Ascending aorta (tissue), 2 donors: ENCODE data around the gene ADCY9. TPM values are rescaled to one million over a fixed set of nuclear protein-coding genes. Genes with fewer than 3 reads are reported as not detected.
"Not testable (repeated sequence)": the region's sequence is repeated elsewhere in the genome, so short reads cannot be mapped to it uniquely, and the experiment has no call there.

ENCODE experiments used
- DNase-seq, 2 donors: peaks; one replicate each; pipeline ENCODE4 v3.0.0-alpha.2; 2019; ENCODE audit warnings: low spot score in 2 of 2
- H3K27ac ChIP-seq, 2 donors: fragments of 200-600 bp; sonication (generic); one replicate each; pipeline ENCODE4 v1.5.1; 2016 to 2017; ENCODE audit warnings: mild to moderate bottlenecking in 1 of 2
- H3K27me3 ChIP-seq: fragments of 200-600 bp; sonication (generic); one replicate; pipeline ENCODE4 v1.5.1; 2017
- H3K36me3 ChIP-seq, 2 donors: fragments of 200-600 bp; sonication (generic); one replicate each; pipeline ENCODE4 v1.5.1; 2016
- H3K4me1 ChIP-seq, 2 donors: fragments of 200-600 bp; sonication (generic); one replicate each; pipeline ENCODE4 v1.5.1; 2016 to 2017; ENCODE audit warnings: mild to moderate bottlenecking in 1 of 2
- H3K4me3 ChIP-seq, 2 donors: fragments of 200-600 bp; sonication (generic); one replicate each; pipeline ENCODE4 v1.5.1; 2016 to 2017; ENCODE audit warnings: mild to moderate bottlenecking in 1 of 2
- H3K9me3 ChIP-seq, 2 donors: fragments of 200-600 bp; sonication (generic); one replicate each; pipeline ENCODE4 v1.5.1; 2016
- CTCF ChIP-seq, 3 experiments: fragments of 200-600 bp in 2 of 3; fragments of 450-650 bp in 1 of 3; sonication (generic) in 2 of 3; IDR thresholded peaks; one replicate each; pipeline ENCODE4 v1.5.1; 2016 to 2019; ENCODE audit warnings: antibody characterized with exemption in 3 of 3, mild to moderate bottlenecking in 1 of 3, moderate library complexity in 1 of 3
- intact Hi-C: fragments of 100-400 bp; cut with DNase I; formaldehyde crosslinking; loops from one replicate; pipeline ENCODE4 v1.15.1; 2023
- total RNA-seq: library from RNA; depleted of rRNA; stranded (reverse); fragments of >200 nt; gene quantifications from one replicate; pipeline ENCODE4 v1.1.0, GENCODE V29; 2016

The ADCY9 gene
- total RNA-seq, 1 donor from 2014 or later: 49.7 TPM

DNA sequence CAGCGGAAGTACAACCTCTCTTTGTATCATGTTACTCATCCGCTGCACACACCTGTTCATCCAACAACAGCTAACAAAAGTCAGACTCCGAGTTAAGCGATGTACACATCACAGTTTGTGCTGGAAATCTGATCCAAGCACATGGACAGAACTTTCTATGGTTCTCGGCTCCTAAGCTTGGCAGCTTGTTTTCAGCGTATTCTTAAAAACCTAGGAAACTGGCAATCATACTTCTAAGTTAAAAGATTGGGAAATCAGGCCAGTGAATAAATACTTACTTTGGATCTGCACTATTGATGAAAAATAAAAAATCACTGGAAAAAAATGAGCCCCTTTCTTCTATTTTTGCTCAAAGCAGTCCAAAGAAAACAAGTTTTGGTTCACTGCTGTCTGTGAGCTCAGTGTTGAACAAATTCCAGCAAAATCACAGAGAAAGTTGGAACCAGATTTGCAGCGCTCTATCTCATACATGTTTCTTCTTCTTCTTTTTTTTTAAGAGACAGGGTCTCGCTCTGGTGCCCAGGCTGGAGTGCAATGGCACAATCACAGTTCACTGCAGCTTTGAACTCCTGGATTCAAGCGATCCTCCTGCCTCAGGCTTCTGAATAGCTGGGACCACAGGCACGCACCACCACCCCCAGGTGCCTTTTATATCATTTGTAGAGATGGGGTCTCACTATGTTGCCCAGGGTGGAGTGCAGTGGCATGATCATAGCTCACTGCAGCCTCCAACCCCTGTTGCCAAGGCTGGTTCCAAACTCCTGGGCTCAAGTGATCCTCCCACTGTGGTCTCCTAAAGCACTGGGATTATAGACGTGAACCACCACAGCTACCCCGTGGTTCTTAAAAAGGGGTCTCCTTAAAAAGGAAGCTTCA, 164.1 kb downstream of the ADCY9 start:
- Histone ChIP-seq H3K4me1 (peaks cover 0 to 22% of the 10 kb centered on the region in 2 donors), H3K36me3 (no peaks in the 10 kb centered on the region), H3K27ac (peak overlapping the region; percentile 91 to 98), H3K4me3 (peak overlapping the region in 1 of 2 donors; percentile 54), H3K27me3 (no peaks in the 10 kb centered on the region), H3K9me3 (no peaks in the 10 kb centered on the region)
- intact Hi-C loops: loop anchor here (5.0 kb wide), 5 partner anchors 60 to 930 kb away; partner anchors contain the start of genes HCFC1R1, THOC6 and TNFRSF12A
- no peak for TF ChIP-seq CTCF (IDR thresholded peaks at IDR 0.05)
- peak in 1 of 2 donors; percentile 75 for DNase-seq

DNA sequence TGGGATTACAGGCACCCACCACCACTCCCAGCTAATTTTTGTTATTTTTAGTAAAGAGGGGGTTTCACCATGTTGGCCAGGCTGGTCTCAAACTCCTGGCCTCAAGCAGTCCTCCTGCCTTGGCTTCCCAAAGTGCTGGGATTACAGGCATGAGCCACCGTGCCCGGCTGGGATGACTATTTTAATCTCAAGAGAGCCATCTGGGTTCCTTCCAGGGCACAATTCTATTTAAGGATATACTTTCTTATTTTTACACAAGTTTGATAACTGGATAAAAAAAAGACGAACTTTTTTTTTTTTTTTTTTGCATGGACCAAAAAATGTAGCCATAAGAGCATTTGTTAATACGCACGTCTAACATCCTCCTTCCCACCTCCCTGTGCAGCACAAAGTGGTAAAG, 164.9 kb downstream of the ADCY9 start:
- H3K4me3 ChIP-seq: peak overlapping the region in 1 of 2 donors; percentile 54
- peak in 1 of 2 donors; percentile 87 for DNase-seq
- intact Hi-C loops: loop anchor here (5.0 kb wide), 5 partner anchors 61 to 929 kb away; partner anchors contain the start of genes HCFC1R1, THOC6 and TNFRSF12A

GRCh38 chr16:3950343-3951193, 165.7 kb downstream of the ADCY9 start:
- no peaks in the 10 kb centered on the region for H3K9me3 ChIP-seq
- H3K4me1 ChIP-seq: peaks cover 0 to 25% of the 10 kb centered on the region in 2 donors
- DNase-seq: peak; percentile 73 to 95
- peak overlapping the region; percentile 31 to 54 for H3K4me3 ChIP-seq
- intact Hi-C loops: loop anchor here (5.0 kb wide), 5 partner anchors 62 to 928 kb away; partner anchors contain the start of genes HCFC1R1, THOC6 and TNFRSF12A
- TF ChIP-seq CTCF (IDR thresholded peaks at IDR 0.05): no peak
- peak overlapping the region; percentile 91 to 98 for H3K27ac ChIP-seq
- H3K27me3 ChIP-seq: no peaks in the 10 kb centered on the region
- no peaks in the 10 kb centered on the region for H3K36me3 ChIP-seq

More for the DNA sequence above, 164.9 kb downstream of the ADCY9 start:
- Histone ChIP-seq H3K4me1 (peaks cover 0 to 22% of the 10 kb centered on the region in 2 donors), H3K27ac (peak overlapping the region; percentile 91 to 98)
- not testable (repeated sequence) for H3K27me3 ChIP-seq, H3K36me3 ChIP-seq, H3K9me3 ChIP-seq

DNA sequence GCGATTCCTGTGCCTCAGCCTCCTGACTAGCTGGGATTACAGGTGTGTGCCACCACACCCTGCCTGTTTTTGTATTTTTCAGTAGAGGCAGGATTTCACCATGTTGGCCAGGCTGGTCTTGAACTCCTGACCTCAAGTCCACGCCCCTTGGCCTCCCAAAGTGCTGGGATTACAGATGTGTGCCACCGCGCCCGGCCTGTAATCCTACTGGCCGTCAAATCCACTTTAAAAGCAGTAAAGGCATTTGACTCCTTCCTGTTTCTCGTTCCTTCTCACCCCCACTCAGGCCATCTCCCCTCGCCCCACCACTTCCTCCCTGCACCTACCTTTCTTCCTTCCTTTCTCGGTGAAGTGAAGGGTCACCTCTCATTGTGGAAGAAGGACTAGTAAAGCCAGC, 166.3 kb downstream of the ADCY9 start:
- Histone ChIP-seq H3K27me3 (no peaks in the 10 kb centered on the region), H3K36me3 (no peaks in the 10 kb centered on the region), H3K4me1 (peaks cover 0 to 25% of the 10 kb centered on the region in 2 donors), H3K4me3 (peak overlapping the region; percentile 31 to 54), H3K9me3 (no peaks in the 10 kb centered on the region), H3K27ac (peak overlapping the region; percentile 91 to 98)
- no peak for DNase-seq
- intact Hi-C loops: loop anchor here (5.0 to 10.0 kb wide), 7 partner anchors 62 to 928 kb away; partner anchors contain the start of genes CREBBP, HCFC1R1, THOC6 and TNFRSF12A
- TF ChIP-seq CTCF (IDR thresholded peaks at IDR 0.05): no peak

GRCh38 chr16:3949287-3949686, 167.0 kb downstream of the ADCY9 start:
- intact Hi-C loops: loop anchor here (5.0 to 10.0 kb wide), 2 partner anchors 67 to 376 kb away; partner anchors contain the start of gene CREBBP
- no peak for DNase-seq
- no peaks in the 10 kb centered on the region for H3K9me3 ChIP-seq
- H3K27ac ChIP-seq: peak overlapping the region; percentile 91 to 98
- TF ChIP-seq CTCF (IDR thresholded peaks at IDR 0.05): no peak
- no peaks in the 10 kb centered on the region for H3K27me3 ChIP-seq
- no peaks in the 10 kb centered on the region for H3K36me3 ChIP-seq
- peak overlapping the region; percentile 31 to 54 for H3K4me3 ChIP-seq
- H3K4me1 ChIP-seq: peaks cover 0 to 22% of the 10 kb centered on the region in 2 donors
